Stimulated activated CD4-positive, alpha-beta T cell treated with anti-CD3 and anti-CD28 coated beads, Interleukin-15, amount 100 ng/mL, for 1 hour (primary cell): Measurements from ENCODE around the gene POPDC3.
"Not testable (repeated sequence)": the region's sequence is repeated elsewhere in the genome, so short reads cannot be mapped to it uniquely, and the experiment has no call there.

Experiments
- DNase-seq, 2 donors: peaks; one replicate each; pipeline ENCODE4 v3.0.0-alpha.2; 2020; ENCODE audit warnings: low read depth in 1 of 2, low spot score in 1 of 2

POPDC3 gene

DNA sequence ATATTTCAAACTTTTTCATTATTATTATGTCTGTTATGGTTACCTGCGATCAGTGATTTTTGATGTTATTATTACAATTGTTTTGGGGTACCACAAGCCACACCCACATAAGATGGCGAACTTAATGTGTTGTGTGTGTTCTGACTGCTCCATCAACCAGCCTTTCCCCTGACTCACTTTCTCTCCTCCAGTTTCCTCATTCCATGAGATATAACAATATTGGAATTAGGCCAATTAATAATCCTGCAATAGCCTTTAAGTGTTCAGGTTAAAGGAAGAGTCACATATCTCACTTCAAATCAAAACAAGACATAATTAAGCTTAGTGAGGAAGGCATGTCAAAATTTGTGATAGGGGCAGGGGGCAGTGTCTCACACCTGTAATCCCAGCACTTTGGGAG, 16.3 kb upstream of the POPDC3 start:
- DNase-seq = no peak

DNA sequence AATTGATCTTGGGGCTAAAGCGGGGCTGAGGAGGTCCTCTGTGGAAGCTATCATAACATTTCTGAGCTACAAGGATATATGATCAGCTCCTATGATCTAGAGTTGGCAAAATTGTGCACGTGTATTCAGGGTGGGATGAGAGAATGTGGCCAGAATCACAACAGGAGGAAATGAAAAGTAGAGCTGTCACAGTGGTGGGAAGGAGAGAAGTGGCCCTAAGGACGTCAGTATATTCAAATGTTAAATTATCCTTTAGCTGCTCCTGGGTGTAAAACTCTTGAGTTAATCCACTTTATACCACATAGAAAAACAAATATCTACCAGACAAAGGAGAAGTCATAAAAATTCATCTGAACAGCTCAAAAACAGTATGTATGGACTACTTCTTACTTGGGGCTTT, 14.8 kb upstream of the POPDC3 start:
- DNase-seq = no peak

DNA sequence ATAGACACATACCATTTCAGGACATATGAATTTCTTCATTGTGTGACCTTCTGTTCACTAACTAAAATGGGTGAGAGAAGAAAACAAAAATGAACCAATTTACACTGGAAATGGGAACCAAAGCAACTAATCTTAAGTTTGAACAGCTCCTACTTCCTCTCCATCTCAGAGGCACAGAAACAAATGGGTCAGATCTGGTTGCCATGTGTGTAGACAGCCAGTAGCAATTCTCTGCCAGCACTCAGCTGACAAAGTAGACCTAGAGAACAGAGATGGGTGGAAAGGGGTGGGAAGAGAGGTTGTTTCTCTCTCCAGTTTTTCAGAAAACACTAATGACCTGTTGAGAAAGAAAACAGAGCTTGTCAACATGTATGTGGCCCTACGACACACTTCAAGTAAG, 14.3 kb upstream of the POPDC3 start:
- no peak for DNase-seq

DNA sequence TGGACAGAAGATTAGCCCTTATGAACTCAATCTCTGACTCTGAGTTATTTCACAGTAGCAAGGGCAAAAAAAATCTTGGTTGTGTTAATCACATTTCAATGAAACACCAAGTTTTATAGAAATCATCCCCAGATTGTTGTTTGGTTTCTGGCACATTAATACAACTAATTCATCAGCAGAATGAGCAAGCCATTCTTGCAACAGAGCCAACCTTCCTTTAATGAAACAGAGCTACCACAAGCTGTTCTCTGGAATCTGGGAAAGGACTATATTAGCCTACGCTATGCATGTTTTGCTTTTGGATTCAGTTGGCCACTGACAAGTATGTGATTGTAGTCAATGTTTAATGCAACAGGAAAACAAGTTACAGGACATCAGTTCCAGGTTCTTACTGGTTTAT, 13.8 kb upstream of the POPDC3 start:
- DNase-seq = no peak

DNA sequence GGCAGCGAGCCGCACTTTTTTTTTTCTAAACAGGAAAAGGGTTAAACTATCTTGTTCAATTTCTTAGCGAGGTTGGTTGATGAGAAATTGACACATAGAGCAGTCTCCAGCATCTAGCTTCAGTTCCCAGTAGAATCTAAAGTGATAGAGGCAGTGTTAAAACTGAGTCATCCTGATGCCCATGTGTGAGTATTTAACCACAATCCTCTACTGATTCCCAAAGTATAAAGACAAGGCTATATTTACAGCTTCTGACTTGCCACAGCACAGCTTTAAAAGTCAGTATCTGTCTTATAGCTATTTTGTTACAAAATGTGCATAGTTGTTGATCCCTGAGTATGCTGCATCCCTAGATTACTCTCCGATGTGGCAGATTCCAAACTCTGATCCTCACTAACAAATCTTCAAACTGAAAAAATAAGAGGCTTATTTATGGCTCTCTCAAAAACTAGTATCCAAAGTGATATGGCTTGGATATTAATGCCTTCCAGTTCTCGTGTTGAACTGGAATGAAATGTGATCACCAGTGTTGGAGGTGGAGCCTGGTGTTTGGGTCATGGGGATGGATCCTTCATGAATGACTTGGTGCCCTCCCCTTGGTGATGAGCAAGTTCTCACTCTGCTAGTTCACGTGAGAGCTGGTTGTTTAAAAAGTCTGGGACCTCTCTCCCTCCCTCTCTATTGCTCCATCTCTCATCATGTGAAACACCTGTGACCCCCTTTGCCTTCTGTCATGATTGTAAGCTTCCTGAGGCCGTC, 13.1 kb upstream of the POPDC3 start:
- no peak for DNase-seq

DNA sequence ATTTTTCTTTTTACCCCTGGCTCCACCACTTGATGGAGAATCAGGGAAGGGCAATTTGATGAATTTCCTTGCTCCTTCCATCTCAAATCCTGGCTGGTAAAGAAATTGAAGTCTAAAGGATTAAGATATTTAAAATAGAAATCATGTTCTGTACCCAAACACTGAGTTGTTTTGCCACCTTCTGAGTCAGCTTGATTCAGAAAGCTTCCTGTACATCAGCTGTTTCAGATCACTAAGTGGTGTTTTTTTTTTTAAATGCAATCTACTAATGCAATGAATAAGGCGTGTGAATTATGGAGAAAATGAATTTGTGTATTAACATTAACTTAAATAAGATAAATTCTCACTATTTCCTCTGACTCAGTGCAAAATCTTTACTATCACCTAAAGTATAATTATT, 11.5 kb upstream of the POPDC3 start:
- no peak for DNase-seq

DNA sequence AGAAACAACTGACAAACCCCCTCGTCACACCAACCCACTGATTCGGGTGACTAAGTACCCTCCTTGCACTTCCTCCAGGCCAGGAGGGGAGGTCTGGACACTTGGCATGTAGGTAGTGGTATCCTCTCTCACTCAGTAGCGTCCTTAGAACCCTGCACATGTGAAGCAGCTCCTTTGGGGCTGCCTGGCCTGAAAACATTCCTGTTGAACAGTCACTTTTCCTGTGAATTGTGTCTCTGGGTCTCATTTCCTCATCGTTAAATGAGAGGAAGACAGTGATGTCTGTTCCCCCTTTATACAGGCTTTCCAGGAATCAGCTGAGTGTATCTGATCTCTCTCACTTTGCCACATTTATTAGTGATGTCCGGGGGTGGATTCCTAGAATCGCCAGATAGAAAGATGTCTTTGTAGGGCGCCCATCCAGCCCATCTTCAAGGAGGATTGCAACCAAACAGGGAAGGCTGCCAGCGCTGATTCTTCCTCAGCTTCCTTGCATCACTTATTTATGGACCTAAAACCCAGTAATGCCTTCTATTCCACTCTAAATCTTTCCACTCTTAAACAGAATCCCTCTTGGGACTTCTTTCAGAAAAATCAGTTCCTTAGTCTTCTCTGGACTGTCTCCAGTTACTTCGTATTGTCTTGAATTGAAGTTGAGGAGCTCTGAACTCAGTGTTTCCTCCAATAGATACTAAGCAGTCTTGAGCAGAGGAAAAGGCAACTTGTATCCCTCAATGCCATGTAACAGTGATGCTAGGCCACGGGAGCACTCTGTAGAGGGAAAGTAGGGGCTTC, 9.4 kb upstream of the POPDC3 start:
- no peak for DNase-seq

DNA sequence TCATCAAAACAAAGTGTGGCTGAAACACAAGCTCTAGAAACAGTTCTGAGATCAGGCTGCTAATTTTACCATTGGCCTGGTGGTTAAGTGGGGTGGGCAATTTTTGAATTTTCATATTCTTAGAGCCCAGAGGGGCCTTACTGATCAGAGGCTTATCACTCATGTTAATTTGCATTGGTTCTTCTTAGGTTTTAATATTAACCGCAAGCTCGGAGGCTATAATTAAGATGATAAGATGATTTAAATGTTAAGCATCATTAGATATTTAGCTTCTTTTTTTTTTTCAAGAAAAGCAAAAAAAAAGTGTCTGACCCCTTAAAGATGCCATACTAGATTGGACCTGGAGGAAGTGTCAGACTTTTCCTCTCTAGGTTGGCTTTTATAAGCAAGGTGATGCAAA, 8.4 kb upstream of the POPDC3 start:
- no peak for DNase-seq

DNA sequence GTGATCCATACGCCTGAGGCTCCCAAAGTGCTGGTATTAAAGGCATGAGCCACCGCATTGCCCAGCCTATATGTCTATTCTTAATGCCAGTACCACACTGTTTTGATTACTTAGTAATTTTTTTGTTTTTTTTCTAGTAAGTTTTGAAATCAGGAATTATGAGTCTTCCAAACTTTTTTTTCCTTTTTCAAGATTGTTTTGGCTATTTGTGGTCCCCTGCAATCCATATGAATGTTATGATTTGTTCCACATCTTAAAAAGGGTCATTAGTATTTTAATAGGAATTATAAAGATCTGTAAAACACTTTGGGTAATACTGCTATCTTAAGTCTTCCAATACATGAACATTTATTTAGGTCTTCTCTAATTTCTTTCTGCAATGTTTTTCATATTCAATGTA, 6.8 kb upstream of the POPDC3 start:
- DNase-seq = no peak

DNA sequence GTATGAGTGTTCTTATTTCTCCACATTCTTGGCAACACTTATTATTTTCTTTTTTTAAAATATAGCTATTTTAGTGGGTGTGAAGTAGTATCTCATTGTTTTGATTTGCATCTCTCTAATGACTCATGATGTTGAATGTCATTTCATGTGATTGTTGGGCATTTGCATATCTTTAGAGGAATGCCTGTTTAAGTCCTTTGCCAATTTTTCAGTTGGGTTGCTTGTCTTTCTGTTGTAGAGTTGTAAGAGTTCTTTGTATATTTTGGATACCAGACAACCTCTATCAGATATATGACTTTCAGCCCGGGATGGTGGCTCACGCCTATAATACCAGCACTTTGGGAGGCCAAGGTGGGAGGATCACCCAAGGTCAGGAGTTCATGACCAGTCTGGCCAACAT, 5.1 kb upstream of the POPDC3 start:
- no peak for DNase-seq

DNA sequence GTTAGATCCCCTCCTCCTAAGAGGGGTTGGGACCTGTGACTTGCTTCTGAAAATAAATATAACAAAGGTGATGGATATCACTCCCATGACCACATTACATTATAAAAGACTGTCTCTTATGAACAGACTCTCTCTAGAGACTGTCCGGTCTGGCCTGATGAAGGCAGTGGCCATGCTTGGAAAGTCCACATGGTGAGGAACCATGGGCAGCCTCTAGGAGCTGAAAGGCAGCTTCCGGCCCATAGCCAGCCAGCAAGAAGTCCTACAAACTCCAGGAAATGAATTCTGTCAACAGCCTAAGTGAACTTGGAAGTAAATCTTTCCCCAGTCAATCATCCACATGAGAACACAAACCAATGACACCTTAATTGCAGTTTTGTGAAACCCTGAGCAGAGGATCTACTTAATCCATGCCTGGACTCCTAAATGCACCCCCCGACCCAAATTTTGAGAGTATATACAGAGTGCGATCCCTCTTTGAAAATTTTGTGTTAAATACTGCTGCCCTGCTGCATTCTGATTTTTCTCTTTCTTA, 2.2 kb upstream of the POPDC3 start:
- no peak for DNase-seq

DNA sequence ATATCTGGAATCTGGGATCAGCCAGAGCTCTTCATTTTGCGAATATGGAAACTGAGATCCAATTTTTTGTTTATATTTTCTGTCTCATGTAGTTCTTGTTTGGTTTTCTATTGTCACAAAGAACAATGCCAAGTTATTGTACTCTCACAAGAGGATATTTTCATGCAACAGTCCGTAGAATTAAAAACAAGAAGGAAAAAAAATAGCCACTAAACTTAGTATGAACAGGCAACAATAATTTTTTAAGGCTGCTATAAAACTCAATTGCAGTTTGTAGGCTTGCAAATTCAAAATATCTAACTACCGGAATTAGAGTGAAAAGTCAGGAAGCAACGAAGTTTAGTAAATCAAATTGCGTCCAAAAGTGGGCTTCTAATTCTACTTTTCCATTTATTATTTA, 1.2 kb downstream of the POPDC3 start:
- no peak for DNase-seq

DNA sequence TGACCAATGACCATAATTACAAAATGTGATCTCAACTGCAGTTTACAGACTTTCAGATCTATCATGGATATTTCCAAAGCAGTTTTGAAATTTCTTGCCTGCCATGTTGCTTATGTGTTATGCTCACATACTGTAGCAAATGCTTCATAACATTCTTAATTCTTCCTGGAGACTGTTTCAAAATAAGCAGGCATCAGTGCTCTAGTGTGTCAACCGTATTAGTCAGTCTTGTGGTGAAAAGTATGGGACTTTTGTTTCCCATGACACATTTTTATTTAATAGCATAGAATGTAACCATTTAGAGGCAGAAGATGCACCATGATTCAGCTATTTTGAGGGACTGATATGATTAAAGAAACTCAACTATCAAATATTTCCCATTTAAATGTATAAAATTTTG, 1.7 kb downstream of the POPDC3 start:
- DNase-seq = no peak

DNA sequence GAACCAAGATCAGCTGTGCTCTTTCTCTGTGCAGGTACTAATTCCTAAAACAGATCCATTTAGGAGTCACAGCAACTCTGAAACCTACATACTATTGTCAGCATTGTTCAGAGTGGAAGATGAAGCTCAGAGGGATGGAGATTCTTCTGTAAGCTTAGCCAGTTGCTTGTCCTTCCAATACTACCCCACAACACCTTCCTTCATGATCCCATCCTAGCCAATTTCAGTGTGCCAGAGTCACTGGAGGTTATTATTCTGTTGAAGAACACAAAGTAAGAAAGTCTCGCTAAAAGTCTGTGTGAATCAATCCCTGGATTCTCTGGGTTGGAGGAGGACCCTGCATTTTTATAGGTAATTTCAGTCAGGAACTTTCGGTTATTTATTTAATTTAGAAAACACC, 2.3 kb downstream of the POPDC3 start:
- DNase-seq = no peak

DNA sequence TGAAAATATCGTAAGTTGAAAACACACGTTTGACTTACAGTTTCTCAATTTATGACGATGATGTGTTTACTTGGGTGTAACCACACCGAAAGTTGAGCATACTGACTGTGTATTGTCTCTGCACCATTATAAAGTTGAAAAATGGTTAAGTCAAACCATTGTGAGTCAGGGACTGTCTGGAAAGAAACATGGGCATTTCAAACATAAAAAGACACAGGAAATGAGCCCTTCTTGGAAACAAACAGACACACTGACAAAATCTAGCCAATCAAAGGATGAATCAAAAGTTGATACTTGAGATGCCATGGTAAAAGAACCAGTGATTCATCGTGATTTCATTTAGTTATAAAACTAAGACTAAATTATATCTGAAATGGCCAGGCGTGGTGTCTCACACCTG, 5.3 kb downstream of the POPDC3 start:
- DNase-seq = no peak

DNA sequence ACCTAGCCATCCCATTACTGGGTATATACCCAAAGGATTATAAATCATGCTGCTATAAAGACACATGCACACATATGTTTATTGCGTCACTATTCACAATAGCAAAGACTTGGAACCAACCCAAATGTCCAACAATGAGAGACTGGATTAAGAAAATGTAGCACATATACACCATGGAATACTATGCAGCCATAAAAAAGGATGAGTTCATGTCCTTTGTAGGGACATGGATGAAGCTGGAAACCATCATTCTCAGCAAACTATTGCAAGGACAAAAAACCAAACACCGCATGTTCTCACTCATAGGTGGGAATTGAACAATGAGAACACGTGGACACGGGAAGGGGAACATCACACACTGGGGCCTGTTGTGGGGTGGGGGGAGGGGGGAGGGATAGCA, 7.3 kb downstream of the POPDC3 start:
- not testable (repeated sequence) for DNase-seq

DNA sequence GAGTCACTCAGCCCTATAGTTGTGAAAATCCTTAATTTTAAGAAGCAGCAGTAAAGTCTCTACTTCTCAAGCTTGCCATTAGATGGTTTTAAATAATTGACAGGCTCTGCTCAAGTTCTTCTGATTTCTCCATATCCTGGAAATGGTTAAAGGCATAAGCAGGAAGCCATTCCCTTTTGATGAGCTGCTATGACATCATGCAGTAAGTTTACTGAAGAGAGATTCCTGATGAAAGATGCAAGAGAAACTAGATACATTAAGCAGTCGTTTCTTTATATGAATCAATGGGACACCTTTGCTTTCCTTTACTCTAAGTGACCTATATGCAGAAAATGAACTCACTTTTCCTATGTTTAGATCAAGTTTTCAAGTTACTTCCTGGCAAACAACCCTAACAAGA, 9.8 kb downstream of the POPDC3 start:
- no peak for DNase-seq

DNA sequence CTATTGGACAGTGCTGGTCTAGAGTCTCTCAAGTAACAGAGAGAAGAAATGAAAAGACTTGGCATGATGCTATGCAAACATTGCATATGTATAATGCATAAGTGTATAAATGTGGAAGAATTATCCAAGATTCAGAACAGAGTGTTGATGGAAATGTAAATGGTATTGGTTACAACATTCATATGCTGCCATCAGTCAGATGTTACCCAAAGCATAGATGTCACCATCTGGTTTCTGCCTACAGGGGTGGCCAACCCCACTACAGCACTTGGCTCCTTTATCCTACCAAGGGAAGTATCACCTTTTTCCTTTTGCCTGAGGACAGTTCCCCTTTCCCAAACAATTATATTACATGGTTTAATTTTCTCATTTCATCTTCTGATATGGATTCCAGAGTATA, 11.9 kb downstream of the POPDC3 start:
- DNase-seq = no peak

DNA sequence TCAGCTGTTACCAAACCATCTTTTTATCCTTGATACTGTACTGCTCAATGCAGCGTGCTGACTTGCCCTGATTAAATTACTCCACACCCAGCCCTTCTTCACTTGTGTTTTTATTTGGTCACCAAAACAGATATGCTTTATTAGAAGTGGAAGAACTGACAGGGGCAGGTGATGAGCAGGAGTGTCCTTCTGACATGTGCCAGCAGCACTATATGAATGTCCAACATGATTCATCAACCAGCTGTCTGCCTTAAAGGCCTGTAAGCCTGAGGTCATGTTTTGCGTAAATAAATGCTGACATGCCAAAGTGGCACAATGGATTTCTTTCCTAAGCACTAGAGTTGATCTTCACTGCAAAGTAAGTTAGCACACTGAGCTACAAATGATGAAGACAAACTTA, 15.4 kb downstream of the POPDC3 start:
- DNase-seq = no peak

DNA sequence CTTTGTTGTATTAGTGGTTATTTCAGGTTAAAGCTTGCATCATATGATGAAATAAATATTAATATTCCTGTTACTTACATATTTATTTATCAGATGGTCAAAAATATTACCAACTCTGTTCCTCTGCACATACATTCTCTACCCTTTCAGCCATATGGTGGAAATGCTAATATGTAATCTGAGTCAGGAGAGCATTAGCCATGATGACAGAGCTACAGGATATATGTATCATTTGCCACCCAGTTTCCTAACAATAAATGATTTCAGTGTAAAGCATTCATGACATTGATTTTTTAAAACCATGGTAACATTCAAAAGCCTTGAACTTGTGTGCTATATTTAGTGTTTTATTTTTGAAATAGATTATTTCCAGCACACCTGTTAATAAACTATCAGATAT, 16.6 kb downstream of the POPDC3 start:
- no peak for DNase-seq

DNA sequence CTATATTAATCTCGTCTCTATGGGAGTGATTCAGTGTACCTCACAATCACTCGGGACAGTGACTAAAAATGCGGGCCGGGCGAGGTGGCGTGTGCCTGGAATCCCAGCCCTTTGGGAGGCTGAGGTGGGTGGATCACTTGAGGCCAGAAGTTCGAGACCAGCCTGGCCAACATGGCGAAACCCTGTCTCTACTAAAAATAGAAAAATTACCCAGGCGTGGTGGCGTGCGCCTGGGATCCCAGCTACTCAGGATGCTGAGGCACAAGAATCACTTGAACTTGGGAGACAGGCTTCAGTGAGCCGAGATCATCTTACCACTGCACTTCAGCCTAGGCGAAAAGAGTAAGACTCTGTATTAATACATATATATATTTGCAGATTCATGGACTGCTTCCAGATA, 17.4 kb downstream of the POPDC3 start:
- no peak for DNase-seq

DNA sequence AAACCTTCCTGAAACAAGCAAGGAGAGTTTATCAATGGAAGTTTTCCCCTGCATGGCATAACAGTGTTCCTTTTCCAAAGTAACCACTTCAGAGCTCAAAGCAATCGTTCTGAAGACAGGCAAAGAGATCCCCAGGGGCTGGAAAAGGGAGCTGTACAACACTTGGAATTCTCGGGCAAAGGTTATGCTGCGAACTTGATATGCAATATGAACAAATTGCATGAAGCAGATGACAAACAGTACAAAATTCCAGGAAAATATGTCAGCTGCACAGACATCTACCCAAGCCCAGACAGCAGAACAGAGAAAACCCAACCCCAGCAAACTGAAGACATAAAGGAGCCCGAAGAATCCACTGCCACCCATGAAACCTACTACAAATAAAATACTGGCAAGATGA, 18.4 kb downstream of the POPDC3 start:
- no peak for DNase-seq

DNA sequence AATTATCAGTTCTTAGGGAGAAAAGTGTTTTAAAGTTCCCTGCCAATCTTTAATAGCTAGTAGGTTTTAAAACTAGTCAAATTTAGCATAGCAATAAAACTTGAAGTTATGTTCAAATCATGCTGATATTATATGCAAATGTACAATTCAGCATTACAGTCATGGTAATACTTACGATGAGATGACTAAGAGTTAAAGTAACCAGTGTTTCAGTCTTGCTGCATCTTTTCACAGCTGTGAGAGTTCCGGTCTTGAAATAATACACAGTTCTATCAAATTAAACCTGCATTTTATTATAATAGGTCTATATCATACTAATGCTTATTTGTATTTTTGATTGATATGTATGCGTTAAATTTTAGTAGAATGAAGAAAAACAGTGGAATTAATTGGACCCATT, 26.1 kb downstream of the POPDC3 start:
- no peak for DNase-seq
